SK-N-MC (cell line): ENCODE results near the gene MUC6.

ENCODE experiments used
- DNase-seq: peaks from one replicate; pipeline ENCODE4 v3.0.0-alpha.2; 2011; ENCODE audit warnings: low read depth, low spot score
- H3K27ac ChIP-seq: fragments of 200-600 bp; sonication (generic); 2 replicates; pipeline ENCODE4 v1.5.1; 2016; ENCODE audit warnings: mixed run types
- H3K36me3 ChIP-seq: fragments of 200-600 bp; sonication (generic); 2 replicates; pipeline ENCODE4 v1.6.1; 2017; ENCODE audit warnings: antibody characterized with exemption, low read length, mixed read lengths; ENCODE audit not compliant: insufficient read depth
- H3K4me3 ChIP-seq: fragments of 200-600 bp; sonication (generic); 2 replicates; pipeline ENCODE4 v1.5.1; 2016
- H3K9ac ChIP-seq: fragments of 200-600 bp; sonication (generic); 2 replicates; pipeline ENCODE4 v1.8.0; 2017; ENCODE audit warnings: mixed run types, mixed read lengths; ENCODE audit not compliant: insufficient read length
- H3K9me3 ChIP-seq: fragments of 200-600 bp; sonication (generic); 2 replicates; pipeline ENCODE4 v1.6.1; 2017; ENCODE audit warnings: low read depth, mild to moderate bottlenecking, antibody characterized with exemption, low read length, moderate library complexity, mixed read lengths
- EZH2 ChIP-seq: fragments of 200-600 bp; sonication (generic); IDR thresholded peaks from one replicate; pipeline ENCODE4 v1.6.1; 2017; ENCODE audit warnings: antibody characterized with exemption
- FOXP2 ChIP-seq: optimal IDR thresholded peaks from 2 replicates; pipeline ENCODE3; 2011; ENCODE audit warnings: mild to moderate bottlenecking, moderate library complexity; ENCODE audit not compliant: insufficient read depth; ENCODE audit errors: extremely low read length, control extremely low read depth
- POLR2AphosphoS5 ChIP-seq: IDR thresholded peaks from 2 replicates; pipeline ENCODE4 v1.6.1; 2012; ENCODE audit warnings: mild to moderate bottlenecking, low read depth, low read length, borderline replicate concordance

MUC6 gene

GRCh38 chr11:1048375-1049070, 12.0 kb upstream of the MUC6 start:
- Histone ChIP-seq H3K4me3 (no peak overlapping the region), H3K9ac (no peak overlapping the region), H3K27ac (no peak overlapping the region), H3K9me3 (no peaks in the 10 kb centered on the region), H3K36me3 (no peaks in the 10 kb centered on the region)
- no peak for DNase-seq
- TF ChIP-seq EZH2 (no peak), FOXP2 (no peak), POLR2AphosphoS5 (no peak)

GRCh38 chr11:1047595-1048156, 11.2 kb upstream of the MUC6 start:
- no peaks in the 10 kb centered on the region for H3K36me3 ChIP-seq
- DNase-seq, result no peak

GRCh38 chr11:1044160-1044559, 7.6 kb upstream of the MUC6 start:
- Histone ChIP-seq H3K9ac (peak overlapping the region; percentile 45), H3K36me3 (no peaks in the 10 kb centered on the region), H3K4me3 (peak overlapping the region; percentile 28), H3K27ac (peak overlapping the region; percentile 97), H3K9me3 (no peaks in the 10 kb centered on the region)
- TF ChIP-seq POLR2AphosphoS5, result no peak
- DNase-seq, result peak; percentile 67

More at GRCh38 chr11:1047595-1048156, 11.2 kb upstream of the MUC6 start:
- peak overlapping the region; percentile 57 for H3K9ac ChIP-seq
- H3K4me3 ChIP-seq, result peak overlapping the region; percentile 21; the same call in 1 of the 2 replicates
- TF ChIP-seq EZH2, result no peak
- no peak for TF ChIP-seq POLR2AphosphoS5
- no peak for TF ChIP-seq FOXP2
- H3K9me3 ChIP-seq, result no peaks in the 10 kb centered on the region
- peak overlapping the region; percentile 97 for H3K27ac ChIP-seq

- Histone ChIP-seq H3K27ac (peak overlapping the region; percentile 97), H3K9me3 (no peaks in the 10 kb centered on the region), H3K9ac (peak overlapping the region; percentile 45), H3K4me3 (peak overlapping the region; percentile 28), H3K36me3 (no peaks in the 10 kb centered on the region)
- no peak for TF ChIP-seq FOXP2
- no peak for TF ChIP-seq EZH2
- no peak for TF ChIP-seq POLR2AphosphoS5
- no peak for DNase-seq
Measured at GRCh38 chr11:1043563-1044096, 7.1 kb upstream of the MUC6 start.

GRCh38 chr11:1042626-1043562, 6.4 kb upstream of the MUC6 start:
- H3K4me3 ChIP-seq, result no peak overlapping the region
- TF ChIP-seq FOXP2 (no peak), POLR2AphosphoS5 (no peak), EZH2 (no peak)
- DNase-seq, result no peak

GRCh38 chr11:1041936-1042608, 5.6 kb upstream of the MUC6 start:
- Histone ChIP-seq H3K4me3 (no peak overlapping the region), H3K9ac (no peak overlapping the region)

More at GRCh38 chr11:1042626-1043562, 6.4 kb upstream of the MUC6 start:
- peak overlapping the region; percentile 97 for H3K27ac ChIP-seq
- H3K36me3 ChIP-seq, result no peaks in the 10 kb centered on the region
- peak overlapping the region; percentile 45 for H3K9ac ChIP-seq
- no peaks in the 10 kb centered on the region for H3K9me3 ChIP-seq

GRCh38 chr11:1041471-1041870, 5.0 kb upstream of the MUC6 start:
- no peak overlapping the region for H3K9ac ChIP-seq
- H3K4me3 ChIP-seq, result no peak overlapping the region
- H3K9me3 ChIP-seq, result no peaks in the 10 kb centered on the region
- no peak overlapping the region for H3K27ac ChIP-seq
- no peak for DNase-seq
- TF ChIP-seq EZH2 (no peak), FOXP2 (no peak), POLR2AphosphoS5 (no peak)
- H3K36me3 ChIP-seq, result no peaks in the 10 kb centered on the region

More at GRCh38 chr11:1041936-1042608, 5.6 kb upstream of the MUC6 start:
- no peak overlapping the region for H3K27ac ChIP-seq
- no peaks in the 10 kb centered on the region for H3K9me3 ChIP-seq
- TF ChIP-seq EZH2, result no peak
- H3K36me3 ChIP-seq, result no peaks in the 10 kb centered on the region
- DNase-seq, result no peak

- Histone ChIP-seq H3K36me3 (no peaks in the 10 kb centered on the region), H3K27ac (no peak overlapping the region), H3K9me3 (no peaks in the 10 kb centered on the region), H3K4me3 (no peak overlapping the region), H3K9ac (no peak overlapping the region)
- DNase-seq, result no peak
- TF ChIP-seq FOXP2 (no peak), EZH2 (no peak), POLR2AphosphoS5 (no peak)
Measured at GRCh38 chr11:1041149-1041467, 4.6 kb upstream of the MUC6 start.
